ENCODE measurements around the gene MRC1.

Gene MRC1

DNA sequence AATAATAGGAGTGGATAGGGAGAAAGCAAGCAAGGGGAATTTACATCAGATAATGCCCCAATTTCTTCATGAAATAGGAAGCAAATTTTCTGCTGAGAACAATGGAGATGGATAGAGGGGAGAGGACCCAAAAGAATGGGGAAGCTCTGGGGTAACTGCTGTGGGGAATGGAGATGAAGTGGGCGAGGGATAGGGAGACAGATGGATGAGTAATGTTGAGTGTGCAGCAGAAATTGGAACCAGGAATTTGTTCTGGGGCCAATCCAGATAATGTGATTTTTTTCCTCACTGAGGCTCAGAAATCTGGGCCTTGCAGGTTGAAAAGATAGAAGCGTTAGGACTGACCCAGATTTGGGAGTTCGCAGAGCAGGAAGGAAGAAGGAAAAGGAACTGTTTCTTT, 24.5 kb upstream of the MRC1 start:
- TF ChIP-seq, protein P1, sequence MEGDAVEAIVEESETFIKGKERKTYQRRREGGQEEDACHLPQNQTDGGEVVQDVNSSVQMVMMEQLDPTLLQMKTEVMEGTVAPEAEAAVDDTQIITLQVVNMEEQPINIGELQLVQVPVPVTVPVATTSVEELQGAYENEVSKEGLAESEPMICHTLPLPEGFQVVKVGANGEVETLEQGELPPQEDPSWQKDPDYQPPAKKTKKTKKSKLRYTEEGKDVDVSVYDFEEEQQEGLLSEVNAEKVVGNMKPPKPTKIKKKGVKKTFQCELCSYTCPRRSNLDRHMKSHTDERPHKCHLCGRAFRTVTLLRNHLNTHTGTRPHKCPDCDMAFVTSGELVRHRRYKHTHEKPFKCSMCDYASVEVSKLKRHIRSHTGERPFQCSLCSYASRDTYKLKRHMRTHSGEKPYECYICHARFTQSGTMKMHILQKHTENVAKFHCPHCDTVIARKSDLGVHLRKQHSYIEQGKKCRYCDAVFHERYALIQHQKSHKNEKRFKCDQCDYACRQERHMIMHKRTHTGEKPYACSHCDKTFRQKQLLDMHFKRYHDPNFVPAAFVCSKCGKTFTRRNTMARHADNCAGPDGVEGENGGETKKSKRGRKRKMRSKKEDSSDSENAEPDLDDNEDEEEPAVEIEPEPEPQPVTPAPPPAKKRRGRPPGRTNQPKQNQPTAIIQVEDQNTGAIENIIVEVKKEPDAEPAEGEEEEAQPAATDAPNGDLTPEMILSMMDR (IDR thresholded peaks at IDR 0.05; ENCODE audit: unreplicated experiment in 3 of 3), result no peak
- H3K4me1 Mint-ChIP-seq, result peaks cover 8% of the 10 kb centered on the region
- H3K9me3 Mint-ChIP-seq, result no peaks in the 10 kb centered on the region

DNA sequence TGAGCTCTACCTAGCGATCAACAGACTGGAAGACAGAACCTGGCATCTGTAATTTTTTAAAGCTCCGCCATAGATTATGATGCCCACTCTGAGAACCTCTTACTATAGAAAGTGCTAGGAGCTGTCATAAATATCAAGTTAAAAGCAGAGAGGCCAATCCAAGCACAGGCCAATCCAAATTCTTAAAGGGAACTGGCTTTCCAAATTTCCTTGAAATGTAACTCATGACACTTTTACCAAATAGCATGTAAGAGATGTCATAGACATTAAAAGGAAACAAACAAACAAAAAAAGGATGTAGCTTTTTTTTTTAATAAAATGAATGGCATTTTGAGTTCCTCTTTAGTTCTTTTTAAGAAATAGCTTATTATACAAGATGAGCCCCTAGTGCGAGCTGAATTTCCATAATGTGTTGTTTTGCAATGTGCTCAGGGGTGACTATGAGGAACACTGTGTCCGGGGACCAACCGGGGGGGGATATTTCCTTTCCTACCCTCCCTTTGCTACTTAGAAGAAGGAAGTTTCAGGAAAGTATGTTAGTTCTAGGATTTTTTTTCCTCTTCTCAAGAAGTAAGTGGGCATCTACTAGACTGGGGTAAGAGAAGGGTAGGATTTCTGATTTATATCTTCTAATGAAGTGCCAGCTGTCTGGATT, 23.7 kb upstream of the MRC1 start:
- Mint-ChIP-seq H3K4me1 (peaks cover 5% of the 10 kb centered on the region), H3K27ac (no peak overlapping the region), H3K27me3 (ENCODE audit: low read depth) (no peaks in the 10 kb centered on the region), H3K4me3 (no peak overlapping the region), H3K36me3 (ENCODE audit: low read depth) (no peaks in the 10 kb centered on the region), H3K9me3 (no peaks in the 10 kb centered on the region)
- TF ChIP-seq, protein P1 (IDR thresholded peaks at IDR 0.05; ENCODE audit: unreplicated experiment in 3 of 3), result no peak

More for the DNA sequence above, 24.5 kb upstream of the MRC1 start:
- Mint-ChIP-seq H3K27me3 (ENCODE audit: low read depth) (no peaks in the 10 kb centered on the region), H3K36me3 (ENCODE audit: low read depth) (no peaks in the 10 kb centered on the region), H3K4me3 (no peak overlapping the region), H3K27ac (no peak overlapping the region)

DNA sequence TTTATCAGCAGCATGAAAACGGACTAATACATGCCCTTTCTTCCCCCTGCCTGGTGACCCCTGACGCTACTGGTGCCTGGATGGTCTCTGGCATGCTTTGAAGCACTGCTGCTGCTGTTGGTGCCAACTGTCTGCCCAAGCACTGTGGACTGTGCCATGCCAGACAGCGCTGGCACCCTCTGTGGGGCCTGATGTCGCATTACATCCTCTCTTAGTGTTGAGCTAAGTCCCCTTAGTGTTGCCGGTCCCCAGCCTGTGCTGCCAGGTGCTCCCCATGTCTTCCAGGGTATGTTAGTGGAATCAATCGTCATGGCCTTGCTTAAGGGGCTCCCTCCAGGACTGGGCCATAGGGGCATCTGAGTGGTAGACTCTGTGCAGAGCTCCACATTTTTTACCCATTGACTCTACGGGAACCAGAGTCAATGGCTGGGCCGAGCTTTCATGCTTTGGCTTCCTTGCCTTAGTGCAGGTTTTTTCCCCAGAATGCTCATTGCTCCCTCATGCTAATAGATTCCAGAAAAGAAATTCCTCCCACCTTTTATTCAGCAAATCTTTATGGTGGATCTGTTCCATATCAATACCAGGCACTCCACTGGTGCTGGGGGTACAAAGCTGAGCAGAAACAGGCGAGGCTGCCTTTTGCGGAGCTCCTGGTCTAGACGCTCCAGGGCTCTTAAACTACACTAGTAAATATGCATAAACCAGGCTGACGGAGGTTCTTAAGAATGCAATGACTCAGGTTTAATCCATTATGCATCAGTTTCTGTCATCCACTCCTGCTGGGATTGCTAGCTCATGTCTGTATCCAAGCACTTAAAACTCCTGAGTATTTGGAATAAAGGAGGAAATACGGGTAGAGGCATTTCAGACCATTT, 21.8 kb upstream of the MRC1 start:
- TF ChIP-seq, protein P1 (IDR thresholded peaks at IDR 0.05; ENCODE audit: unreplicated experiment in 3 of 3), result no peak
- Mint-ChIP-seq H3K27ac (peak overlapping the region; percentile 51 to 90 (median 65)), H3K27me3 (ENCODE audit: low read depth) (no peaks in the 10 kb centered on the region), H3K4me1 (peaks cover 5% of the 10 kb centered on the region), H3K4me3 (no peak overlapping the region), H3K9me3 (no peaks in the 10 kb centered on the region), H3K36me3 (ENCODE audit: low read depth) (no peaks in the 10 kb centered on the region)

DNA sequence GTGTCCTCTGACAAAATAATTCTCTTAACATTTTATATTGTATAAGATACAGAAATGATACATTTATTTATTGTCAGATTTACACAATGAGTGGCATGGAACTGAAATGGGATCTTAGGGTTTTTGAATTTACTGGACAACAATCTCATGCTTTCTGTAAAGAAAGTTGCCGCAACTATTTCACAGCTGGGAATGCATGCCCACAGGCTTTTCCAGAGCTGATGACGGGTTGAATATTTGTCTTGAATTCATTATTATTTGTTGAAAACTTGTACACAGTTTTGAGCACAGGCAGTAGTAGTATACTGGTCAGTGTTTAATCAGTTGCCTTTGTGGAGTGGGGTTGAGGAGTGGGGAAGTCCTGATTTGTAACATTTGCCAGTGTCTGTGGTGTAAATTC, 20.5 kb upstream of the MRC1 start:
- Mint-ChIP-seq H3K36me3 (ENCODE audit: low read depth) (no peaks in the 10 kb centered on the region), H3K4me3 (no peak overlapping the region), H3K4me1 (no peaks in the 10 kb centered on the region), H3K9me3 (no peaks in the 10 kb centered on the region), H3K27me3 (ENCODE audit: low read depth) (no peaks in the 10 kb centered on the region), H3K27ac (peak overlapping the region in 1 of 3 experiments; percentile 53)
- TF ChIP-seq, protein P1 (IDR thresholded peaks at IDR 0.05; ENCODE audit: unreplicated experiment in 3 of 3), result no peak

DNA sequence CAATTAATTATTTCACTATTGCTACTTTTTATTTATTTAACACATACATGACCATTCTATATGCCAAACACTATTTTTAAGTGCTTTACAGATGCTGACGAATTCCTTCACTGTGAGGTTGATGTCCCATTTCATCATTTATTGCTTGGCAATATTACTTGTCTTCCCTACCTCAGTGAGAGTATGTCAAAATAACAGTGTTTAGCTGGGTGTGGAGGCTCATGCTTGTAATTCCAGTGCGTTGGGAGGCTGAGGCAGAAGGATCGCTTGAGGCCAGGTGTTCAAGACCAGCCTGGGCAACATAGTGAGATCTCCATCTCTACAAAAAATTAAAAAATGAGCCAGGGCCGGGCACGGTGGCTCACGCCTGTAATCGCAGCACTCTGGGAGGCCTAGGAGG, 19.8 kb upstream of the MRC1 start:
- no peak overlapping the region for H3K27ac Mint-ChIP-seq
- H3K36me3 Mint-ChIP-seq (ENCODE audit: low read depth), result no peaks in the 10 kb centered on the region
- H3K4me3 Mint-ChIP-seq, result no peak overlapping the region
- no peaks in the 10 kb centered on the region for H3K4me1 Mint-ChIP-seq
- no peaks in the 10 kb centered on the region for H3K27me3 Mint-ChIP-seq (ENCODE audit: low read depth)
- TF ChIP-seq, protein P1 (IDR thresholded peaks at IDR 0.05; ENCODE audit: unreplicated experiment in 3 of 3), result no peak
- no peaks in the 10 kb centered on the region for H3K9me3 Mint-ChIP-seq

All from nephron (organoid).